Caco-2 (cell line): ENCODE measurements around the gene CUZD1. TPM values are rescaled to one million over a fixed set of nuclear protein-coding genes. Genes with fewer than 3 reads are reported as not detected.

Experiments
- BruUV-seq: library from RNA; stranded (reverse); fragments of 400-500 nt; replicated peaks from 2 replicates; lab custom pipeline; 2021; lab: Mats Ljungman, UMichigan
- CTCF ChIA-PET: fragments of 300-600 bp; sonication (Branson Sonifier 250); formaldehyde crosslinking; loops from one replicate; lab custom pipeline; 2022; ENCODE audit warnings: antibody characterized with exemption; lab: Charles Lee
- POLR2A ChIA-PET: fragments of 300-600 bp; sonication (Branson Sonifier 250); formaldehyde crosslinking; loops from one replicate; lab custom pipeline; 2022; ENCODE audit warnings: antibody characterized with exemption; lab: Charles Lee
- DNase-seq, 2 experiments: peaks; one replicate each; pipeline versions ENCODE4 v3.0.0 to v3.0.0-alpha.2; 2020 to 2022
- H3K27me3 ChIP-seq: replicated peaks from 2 replicates; pipeline ENCODE4 v1.6.0; 2011; ENCODE audit warnings: low read length; ENCODE audit not compliant: control insufficient read depth, insufficient read depth
- H3K36me3 ChIP-seq: 2 replicates; pipeline ENCODE4 v1.5.1; 2011; ENCODE audit warnings: low read length; ENCODE audit not compliant: control insufficient read depth, insufficient read depth
- H3K4me1 ChIP-seq: fragments of 250-450 bp; sonication (Bioruptor Pico); 2 replicates; pipeline ENCODE4 v1.5.1; 2020; ENCODE audit warnings: mild to moderate bottlenecking
- H3K4me3 ChIP-seq: 2 replicates; pipeline ENCODE4 v1.5.1; 2011; ENCODE audit warnings: low read depth, mild to moderate bottlenecking, control low read depth, low read length
- H3K9me3 ChIP-seq: fragments of 250-450 bp; sonication (Bioruptor Pico); 2 replicates; pipeline ENCODE4 v1.5.1; 2020; ENCODE audit warnings: mild to moderate bottlenecking, moderate library complexity
- H3K27ac Mint-ChIP-seq: one replicate; pipeline ENCODE4 v1.8.0; 2022; ENCODE audit warnings: mixed read lengths; ENCODE audit not compliant: unreplicated experiment
- H3K27me3 Mint-ChIP-seq: one replicate; pipeline ENCODE4 v1.8.0; 2022; ENCODE audit warnings: mixed read lengths; ENCODE audit not compliant: insufficient read depth, unreplicated experiment
- H3K36me3 Mint-ChIP-seq: one replicate; pipeline ENCODE4 v1.8.0; 2022; ENCODE audit warnings: mild to moderate bottlenecking, mixed read lengths; ENCODE audit not compliant: insufficient read depth, unreplicated experiment
- H3K4me1 Mint-ChIP-seq: one replicate; pipeline ENCODE4 v1.8.0; 2022; ENCODE audit warnings: low read depth, mixed read lengths; ENCODE audit not compliant: unreplicated experiment
- H3K4me3 Mint-ChIP-seq: one replicate; pipeline ENCODE4 v1.8.0; 2022; ENCODE audit warnings: mild to moderate bottlenecking, moderate library complexity, mixed read lengths; ENCODE audit not compliant: unreplicated experiment
- H3K9me3 Mint-ChIP-seq: one replicate; pipeline ENCODE4 v1.8.0; 2022; ENCODE audit warnings: mixed read lengths; ENCODE audit not compliant: unreplicated experiment
- CTCF ChIP-seq, 2 experiments: fragments of 200-600 bp in 1 of 2; IDR thresholded peaks; 1 replicate in 1 of 2; 2 replicates in 1 of 2; pipeline versions ENCODE4 v1.5.1 to v1.8.0; 2011 to 2022; ENCODE audit warnings: antibody characterized with exemption in 1 of 2, control low read depth in 1 of 2, inconsistent platforms in 1 of 2, low read depth in 1 of 2, low read length in 1 of 2, mild to moderate bottlenecking in 1 of 2, moderate library complexity in 1 of 2; ENCODE audit not compliant: insufficient read depth in 1 of 2, severe bottlenecking in 1 of 2, unreplicated experiment in 1 of 2
- intact Hi-C: fragments of 100-400 bp; cut with micrococcal nuclease; formaldehyde crosslinking; loops from one replicate; pipeline ENCODE4 v1.10.0; 2022; ENCODE audit not compliant: unreplicated experiment
- total RNA-seq: library from RNA; stranded (reverse); gene quantifications from 2 replicates; pipeline ENCODE4 v1.2.3, GENCODE V29; 2022

Gene CUZD1
- total RNA-seq, 1 experiment from 2014 or later = 2.1 TPM

GRCh38 chr10:122786269-122786668 is 59.4 kb downstream of the CUZD1 start:
- Mint-ChIP-seq H3K36me3 (no peaks in the 10 kb centered on the region), H3K4me1 (no peaks in the 10 kb centered on the region), H3K4me3 (no peak overlapping the region), H3K9me3 (no peaks in the 10 kb centered on the region), H3K27ac (no peak overlapping the region), H3K27me3 (peaks cover 5% of the 10 kb centered on the region)
- no TSS peak for BruUV-seq
- DNase-seq = peak; percentile 49 to 68
- H3K4me3 ChIP-seq = no peak overlapping the region
- intact Hi-C loops = no loop called here
- H3K36me3 ChIP-seq = no peaks in the 10 kb centered on the region
- TF ChIP-seq CTCF (IDR thresholded peaks at IDR 0.05; ENCODE audit: insufficient read depth in 1 of 2, low read depth in 1 of 2, low read length in 1 of 2, severe bottlenecking in 1 of 2, unreplicated experiment in 1 of 2) = no peak
- CTCF ChIA-PET = no interaction called here
- 0 out of 2 replicates have a peak, but pooled peaks cover 2% of the 10 kb centered on the region for H3K27me3 ChIP-seq
- POLR2A ChIA-PET = no interaction called here
- H3K4me1 ChIP-seq = no peaks in the 10 kb centered on the region
- H3K9me3 ChIP-seq = no peaks in the 10 kb centered on the region

GRCh38 chr10:122782911-122783310 is 62.7 kb downstream of the CUZD1 start:
- POLR2A ChIA-PET = no interaction called here
- Histone ChIP-seq H3K4me1 (no peaks in the 10 kb centered on the region), H3K4me3 (no peak overlapping the region), H3K27me3 (0 out of 2 replicates have a peak, but pooled peaks cover 2% of the 10 kb centered on the region), H3K36me3 (no peaks in the 10 kb centered on the region), H3K9me3 (no peaks in the 10 kb centered on the region)
- no peaks in the 10 kb centered on the region for H3K4me1 Mint-ChIP-seq
- H3K36me3 Mint-ChIP-seq = no peaks in the 10 kb centered on the region
- CTCF ChIA-PET = no interaction called here
- H3K27me3 Mint-ChIP-seq = peaks cover 6% of the 10 kb centered on the region
- TF ChIP-seq CTCF (IDR thresholded peaks at IDR 0.05; ENCODE audit: insufficient read depth in 1 of 2, low read depth in 1 of 2, low read length in 1 of 2, severe bottlenecking in 1 of 2, unreplicated experiment in 1 of 2) = no peak
- no peak overlapping the region for H3K27ac Mint-ChIP-seq
- no TSS peak for BruUV-seq
- intact Hi-C loops = no loop called here
- no peak for DNase-seq
- no peaks in the 10 kb centered on the region for H3K9me3 Mint-ChIP-seq
- no peak overlapping the region for H3K4me3 Mint-ChIP-seq

Other genes with a start within 250 kb of the CUZD1 start
- not detected in 2 replicates for gene C10orf120, start 146.0 kb downstream of the CUZD1 start, total RNA-seq
- 17.7 and 19.0 TPM in 2 replicates for gene FAM24B, start 33.7 kb upstream of the CUZD1 start, total RNA-seq
- not detected in 2 replicates for gene FAM24A, start 64.8 kb upstream of the CUZD1 start, total RNA-seq
- 8.7 and 11.7 TPM in 2 replicates for gene C10orf88, start 108.4 kb upstream of the CUZD1 start, total RNA-seq
- gene PSTK, start 134.5 kb upstream of the CUZD1 start, total RNA-seq = 8.2 and 9.1 TPM in 2 replicates
- 10.4 and 11.6 TPM in 2 replicates for gene IKZF5, start 162.9 kb upstream of the CUZD1 start, total RNA-seq
- 23.5 and 25.3 TPM in 2 replicates for gene ACADSB, start 163.1 kb upstream of the CUZD1 start, total RNA-seq